Measurements from ENCODE around the gene SF3B5. TPM values are rescaled to one million over a fixed set of nuclear protein-coding genes. Genes with fewer than 3 reads are reported as not detected.

The SF3B5 gene
- total RNA-seq, 2 donors from 2014 or later, result 113 to 146 TPM

DNA sequence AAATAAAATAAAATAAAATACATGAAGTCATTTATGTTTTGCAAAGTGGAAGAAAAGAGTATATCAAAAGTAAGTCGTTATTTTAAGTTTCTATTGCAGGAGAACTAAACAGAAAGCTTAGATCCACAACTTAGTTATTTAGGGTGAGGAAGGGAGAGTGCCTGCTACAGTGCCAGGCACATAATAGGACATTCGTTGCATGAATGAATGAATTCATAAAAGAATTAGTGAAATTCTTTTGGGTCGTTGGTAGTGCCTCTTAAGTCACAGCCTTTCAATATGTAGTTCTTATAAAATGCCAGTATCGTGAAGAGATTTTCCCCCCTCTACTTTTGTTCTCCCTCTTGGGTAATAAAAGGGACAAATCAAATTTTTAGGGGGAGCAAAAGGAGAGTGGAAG, 29.1 kb downstream of the SF3B5 start:
- Histone ChIP-seq H3K27me3 (no peaks in the 10 kb centered on the region), H3K27ac (no peak overlapping the region), H3K4me3 (no peak overlapping the region), H3K36me3 (no peaks in the 10 kb centered on the region), H3K4me1 (peaks cover 0 to 21% of the 10 kb centered on the region in 2 donors), H3K9me3 (no peaks in the 10 kb centered on the region)
- TF ChIP-seq, protein P1, sequence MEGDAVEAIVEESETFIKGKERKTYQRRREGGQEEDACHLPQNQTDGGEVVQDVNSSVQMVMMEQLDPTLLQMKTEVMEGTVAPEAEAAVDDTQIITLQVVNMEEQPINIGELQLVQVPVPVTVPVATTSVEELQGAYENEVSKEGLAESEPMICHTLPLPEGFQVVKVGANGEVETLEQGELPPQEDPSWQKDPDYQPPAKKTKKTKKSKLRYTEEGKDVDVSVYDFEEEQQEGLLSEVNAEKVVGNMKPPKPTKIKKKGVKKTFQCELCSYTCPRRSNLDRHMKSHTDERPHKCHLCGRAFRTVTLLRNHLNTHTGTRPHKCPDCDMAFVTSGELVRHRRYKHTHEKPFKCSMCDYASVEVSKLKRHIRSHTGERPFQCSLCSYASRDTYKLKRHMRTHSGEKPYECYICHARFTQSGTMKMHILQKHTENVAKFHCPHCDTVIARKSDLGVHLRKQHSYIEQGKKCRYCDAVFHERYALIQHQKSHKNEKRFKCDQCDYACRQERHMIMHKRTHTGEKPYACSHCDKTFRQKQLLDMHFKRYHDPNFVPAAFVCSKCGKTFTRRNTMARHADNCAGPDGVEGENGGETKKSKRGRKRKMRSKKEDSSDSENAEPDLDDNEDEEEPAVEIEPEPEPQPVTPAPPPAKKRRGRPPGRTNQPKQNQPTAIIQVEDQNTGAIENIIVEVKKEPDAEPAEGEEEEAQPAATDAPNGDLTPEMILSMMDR (IDR thresholded peaks at IDR 0.05), result no peak
- DNase-seq (ENCODE audit: low spot score), result no peak

DNA sequence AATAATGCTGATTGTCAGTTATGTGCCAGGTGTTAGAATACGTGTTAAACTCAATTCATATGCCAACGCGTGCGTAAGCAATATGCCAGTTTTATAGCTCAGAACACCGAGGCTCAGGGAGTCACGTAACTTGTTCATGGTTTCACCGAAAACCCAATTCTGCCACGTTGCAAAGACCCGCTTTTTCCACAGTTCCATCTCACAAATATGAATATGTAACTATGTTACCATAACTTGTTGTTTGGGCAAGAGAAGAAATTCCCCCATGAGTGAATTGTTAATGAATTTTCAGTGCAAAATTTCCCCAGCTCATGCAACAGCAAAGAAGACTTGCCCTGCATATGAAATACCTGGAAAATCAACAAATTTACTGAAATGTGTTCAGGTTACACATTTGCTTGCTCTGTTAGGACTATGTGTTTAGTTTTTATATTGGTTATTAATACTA, 30.1 kb downstream of the SF3B5 start:
- DNase-seq (ENCODE audit: low spot score), result no peak
- H3K27me3 ChIP-seq, result no peaks in the 10 kb centered on the region

DNA sequence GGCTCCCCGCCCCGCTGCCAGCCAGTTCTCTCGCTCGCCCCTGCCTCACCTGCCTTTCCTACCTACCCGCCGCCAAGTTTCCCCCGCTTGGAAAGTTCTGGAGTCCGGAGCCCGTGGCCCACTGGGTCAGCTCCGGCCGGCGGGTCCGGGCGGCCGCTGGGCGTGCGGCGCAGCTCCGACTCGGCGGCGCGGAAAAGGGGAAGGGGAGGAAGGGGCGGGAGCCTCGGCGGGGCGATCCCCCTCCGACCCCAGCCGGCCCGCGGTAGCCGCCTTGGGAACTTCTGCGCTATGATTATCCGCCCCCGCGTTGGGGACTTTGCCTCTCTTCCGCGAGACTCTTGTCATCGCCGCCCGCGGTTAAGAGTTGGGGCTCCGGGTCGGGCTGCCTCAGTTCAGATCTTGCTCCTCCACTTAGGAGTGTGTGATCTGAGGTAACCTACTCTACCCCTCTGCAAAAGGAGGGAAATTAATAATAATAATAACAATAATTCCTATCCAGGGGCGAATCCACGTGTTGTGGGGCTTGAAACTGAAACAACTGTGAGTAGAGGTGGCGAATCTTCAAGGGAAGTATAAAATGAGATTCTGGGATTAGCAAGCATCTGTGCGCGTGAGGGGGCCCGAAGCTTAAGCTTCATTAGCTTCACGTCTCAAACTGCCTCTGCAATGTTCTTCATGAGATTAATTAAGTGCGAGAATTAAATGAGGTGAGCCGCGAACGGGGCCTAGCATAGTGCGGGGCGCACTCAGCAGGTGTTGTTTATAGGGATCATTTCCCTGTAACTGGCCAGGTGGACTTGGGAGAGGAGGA, 30.8 kb downstream of the SF3B5 start:
- Histone ChIP-seq H3K27ac (peak overlapping the region; percentile 21 to 68), H3K4me3 (peak overlapping the region; percentile 61 to 83), H3K27me3 (no peaks in the 10 kb centered on the region), H3K4me1 (peaks cover 0 to 21% of the 10 kb centered on the region in 2 donors), H3K36me3 (no peaks in the 10 kb centered on the region), H3K9me3 (no peaks in the 10 kb centered on the region)
- no peak for DNase-seq (ENCODE audit: low spot score)
- TF ChIP-seq, protein P1 (IDR thresholded peaks at IDR 0.05), result no peak

More for the DNA sequence above, 30.1 kb downstream of the SF3B5 start:
- H3K9me3 ChIP-seq, result no peaks in the 10 kb centered on the region
- H3K4me1 ChIP-seq, result peaks cover 0 to 21% of the 10 kb centered on the region in 2 donors
- TF ChIP-seq, protein P1 (IDR thresholded peaks at IDR 0.05), result no peak
- peak overlapping the region in 1 of 2 donors; percentile 83 for H3K4me3 ChIP-seq
- H3K27ac ChIP-seq, result no peak overlapping the region
- no peaks in the 10 kb centered on the region for H3K36me3 ChIP-seq

DNA sequence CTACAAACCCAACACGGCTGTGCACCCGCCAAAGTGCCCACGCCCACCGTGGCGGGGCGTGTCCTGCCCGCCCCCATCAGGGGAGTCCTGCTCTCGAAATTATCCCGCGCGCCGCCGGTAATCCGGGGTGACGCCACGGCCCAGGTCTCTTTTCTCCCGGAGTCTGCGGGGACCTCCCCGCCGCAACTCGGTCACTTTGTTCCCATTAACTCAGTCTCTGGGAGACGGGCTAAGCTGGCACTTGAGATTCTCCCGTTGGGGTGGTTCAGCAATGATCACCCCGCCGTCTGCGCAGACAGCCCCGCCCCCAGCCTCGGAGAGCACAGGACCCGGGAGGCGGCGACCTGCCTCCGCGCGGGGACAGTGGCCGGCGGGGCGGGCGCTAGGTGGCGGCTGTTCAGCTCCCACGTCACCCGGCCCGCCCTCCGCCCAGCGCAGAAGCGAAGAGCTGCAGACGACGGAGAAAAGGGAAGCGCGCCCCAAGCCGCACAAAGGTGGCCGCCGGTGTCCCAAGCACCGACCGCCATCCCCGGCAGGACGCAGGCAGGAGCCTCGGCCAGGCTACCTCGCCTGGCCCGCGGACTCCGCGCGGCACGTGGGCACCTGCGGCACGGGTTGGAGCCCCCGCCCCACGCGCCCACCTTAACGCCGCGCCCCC, 31.5 kb downstream of the SF3B5 start:
- Histone ChIP-seq H3K4me1 (peaks cover 0 to 21% of the 10 kb centered on the region in 2 donors), H3K36me3 (no peaks in the 10 kb centered on the region), H3K27ac (peak overlapping the region; percentile 21 to 68), H3K4me3 (peak overlapping the region; percentile 61 to 83), H3K27me3 (no peaks in the 10 kb centered on the region), H3K9me3 (no peaks in the 10 kb centered on the region)
- TF ChIP-seq, protein P1 (IDR thresholded peaks at IDR 0.05), result peak in 1 of 2 donors; percentile 56
- peak; percentile 78 for DNase-seq (ENCODE audit: low spot score)

DNA sequence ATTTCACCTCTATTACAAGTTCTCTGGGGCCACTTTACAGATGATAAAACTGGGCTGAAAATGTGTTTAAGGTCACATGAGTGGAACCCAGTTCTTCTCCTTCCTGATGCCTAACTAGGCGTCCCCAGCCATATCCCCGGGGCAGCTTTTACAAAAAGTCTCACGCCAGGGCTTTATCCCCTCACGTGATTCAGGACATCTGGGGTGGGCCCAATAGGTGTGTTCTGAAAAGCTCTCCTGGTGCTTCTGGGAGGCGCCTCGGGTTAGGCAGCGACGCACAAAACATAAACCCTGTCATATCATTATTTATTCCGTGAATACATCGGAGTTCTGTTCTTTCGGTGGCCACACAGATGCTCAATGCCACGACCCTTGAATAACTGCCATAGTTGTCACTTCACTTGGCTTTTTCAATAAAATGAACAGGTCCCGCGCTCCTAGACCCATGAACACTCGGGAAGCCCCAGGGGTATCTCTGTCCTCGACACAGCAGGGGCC, 32.1 kb downstream of the SF3B5 start:
- H3K27me3 ChIP-seq, result no peaks in the 10 kb centered on the region

More for the DNA sequence above, 32.1 kb downstream of the SF3B5 start:
- TF ChIP-seq, protein P1 (IDR thresholded peaks at IDR 0.05), result no peak
- DNase-seq (ENCODE audit: low spot score), result no peak
- Histone ChIP-seq H3K4me3 (peak overlapping the region; percentile 61 to 83), H3K36me3 (no peaks in the 10 kb centered on the region), H3K4me1 (peaks cover 0 to 21% of the 10 kb centered on the region in 2 donors), H3K9me3 (no peaks in the 10 kb centered on the region), H3K27ac (peak overlapping the region in 1 of 2 donors; percentile 68)
